GM18498 (cell line): Measurements from ENCODE around the gene COMMD1.
"Not testable (repeated sequence)": the region's sequence is repeated elsewhere in the genome, so short reads cannot be mapped to it uniquely, and the experiment has no call there.

ENCODE experiments used
- ATAC-seq: cut with Tn5 transposase; IDR thresholded peaks from one replicate; pipeline ENCODE4 v1.9.1; 2021; ENCODE audit warnings: mild to moderate bottlenecking, moderate library complexity; ENCODE audit not compliant: unreplicated experiment

Gene COMMD1

DNA sequence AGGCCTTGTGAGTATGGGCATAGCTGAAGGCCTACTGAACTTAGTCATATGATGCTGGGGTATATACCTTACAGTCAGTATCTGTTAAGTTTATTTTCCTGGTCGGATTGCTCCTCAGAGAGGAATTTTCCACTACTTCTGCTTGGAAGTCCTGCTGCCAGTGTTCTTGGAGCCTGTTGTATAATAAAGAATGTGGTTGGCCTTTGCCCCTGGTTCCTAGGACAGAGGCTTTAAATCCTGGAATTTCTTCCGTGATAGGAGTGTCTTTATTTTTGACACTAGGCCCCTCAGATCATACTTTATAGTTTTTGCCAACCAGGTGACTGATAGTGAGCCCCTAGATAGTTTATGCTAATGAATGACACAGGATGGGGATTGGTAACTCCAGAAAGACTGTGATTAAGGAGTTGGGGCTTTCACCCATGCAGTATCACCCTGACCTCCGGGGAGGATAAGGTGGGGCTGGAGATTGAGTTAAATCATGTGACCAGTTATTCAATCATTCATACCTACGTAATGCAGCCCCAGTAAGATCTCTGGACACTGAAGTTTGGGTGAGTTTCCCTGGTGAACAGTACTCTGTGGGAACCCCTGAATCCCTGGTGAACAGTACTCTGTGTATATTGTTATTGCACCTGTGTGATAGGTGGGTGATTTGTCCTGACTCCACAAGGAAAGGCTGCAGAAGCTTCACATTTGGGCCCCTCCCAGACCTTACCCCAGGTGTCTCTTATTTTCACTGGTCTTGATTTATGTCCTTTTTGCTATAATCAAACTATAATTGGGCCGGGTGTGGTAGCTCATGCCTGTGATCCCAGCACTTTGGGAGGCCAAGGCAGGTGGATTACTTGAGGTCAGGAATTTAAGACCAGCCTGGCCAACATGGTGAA is 56.9 kb downstream of the COMMD1 start:
- ATAC-seq = no peak

DNA sequence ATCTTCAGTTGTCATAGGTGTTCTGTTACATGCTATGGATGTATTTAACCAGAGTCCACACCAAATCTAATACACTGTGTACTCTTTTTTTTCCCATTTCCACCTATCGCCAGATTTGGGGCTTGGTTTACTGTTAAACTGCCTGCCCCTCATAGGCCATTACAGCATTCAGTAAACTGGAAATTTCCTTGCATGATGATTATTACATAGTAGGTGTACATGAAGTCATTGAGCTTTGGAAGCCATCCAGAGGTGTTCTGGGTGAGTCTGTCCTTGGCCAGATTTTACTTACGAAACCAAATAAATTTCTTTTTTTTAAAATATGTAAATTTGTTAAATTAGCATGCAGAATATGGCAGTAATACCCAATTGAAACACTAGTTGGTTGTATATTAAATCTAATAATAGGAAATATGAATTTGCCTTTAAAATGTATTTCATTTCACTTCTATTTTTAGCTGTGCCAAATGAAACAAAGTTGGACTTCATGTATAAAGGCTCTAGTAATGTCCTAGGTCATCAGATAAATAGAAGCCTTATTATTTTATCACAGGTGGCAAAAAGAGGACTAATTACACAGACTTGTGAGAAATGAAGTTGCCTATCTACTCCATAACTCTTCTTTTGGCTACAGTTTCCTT is 60.7 kb downstream of the COMMD1 start:
- ATAC-seq = no peak

DNA sequence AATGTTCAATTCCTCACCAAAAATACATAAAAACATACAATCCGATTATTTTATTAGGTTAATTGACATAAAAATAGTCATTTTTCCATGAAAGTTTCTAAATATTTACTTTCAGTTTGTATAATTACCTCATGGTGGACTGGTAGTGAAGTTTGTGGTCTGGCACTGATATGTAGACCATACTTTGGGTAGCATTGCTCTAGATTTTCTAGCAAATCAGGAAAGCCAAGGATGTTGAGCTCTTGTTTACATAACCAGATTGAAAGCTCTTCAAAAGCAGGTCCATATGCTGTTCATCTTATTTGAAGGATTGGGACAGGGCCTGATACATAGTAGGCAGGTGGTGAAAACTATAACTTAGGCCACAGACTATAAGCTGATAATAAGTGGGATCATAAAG is 61.8 kb downstream of the COMMD1 start:
- no peak for ATAC-seq

DNA sequence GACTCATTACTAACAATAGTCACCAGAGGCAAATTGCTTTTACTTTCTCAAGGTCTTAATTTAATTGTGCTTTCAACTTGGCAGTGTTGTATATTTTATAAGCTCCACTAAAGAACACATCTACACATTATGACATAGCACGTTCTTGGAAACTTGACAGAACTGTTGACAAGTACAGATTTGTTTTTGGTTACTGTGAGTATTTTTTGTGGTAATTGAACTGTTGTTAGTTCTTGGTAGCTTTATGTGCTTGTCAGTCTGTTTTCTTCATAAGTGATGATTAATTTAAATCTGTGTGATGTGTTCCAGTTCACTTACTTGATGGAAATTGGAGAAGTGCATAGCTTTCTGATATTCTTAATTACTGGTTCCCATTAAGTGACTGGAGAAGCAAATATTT is 63.9 kb downstream of the COMMD1 start:
- ATAC-seq = no peak

DNA sequence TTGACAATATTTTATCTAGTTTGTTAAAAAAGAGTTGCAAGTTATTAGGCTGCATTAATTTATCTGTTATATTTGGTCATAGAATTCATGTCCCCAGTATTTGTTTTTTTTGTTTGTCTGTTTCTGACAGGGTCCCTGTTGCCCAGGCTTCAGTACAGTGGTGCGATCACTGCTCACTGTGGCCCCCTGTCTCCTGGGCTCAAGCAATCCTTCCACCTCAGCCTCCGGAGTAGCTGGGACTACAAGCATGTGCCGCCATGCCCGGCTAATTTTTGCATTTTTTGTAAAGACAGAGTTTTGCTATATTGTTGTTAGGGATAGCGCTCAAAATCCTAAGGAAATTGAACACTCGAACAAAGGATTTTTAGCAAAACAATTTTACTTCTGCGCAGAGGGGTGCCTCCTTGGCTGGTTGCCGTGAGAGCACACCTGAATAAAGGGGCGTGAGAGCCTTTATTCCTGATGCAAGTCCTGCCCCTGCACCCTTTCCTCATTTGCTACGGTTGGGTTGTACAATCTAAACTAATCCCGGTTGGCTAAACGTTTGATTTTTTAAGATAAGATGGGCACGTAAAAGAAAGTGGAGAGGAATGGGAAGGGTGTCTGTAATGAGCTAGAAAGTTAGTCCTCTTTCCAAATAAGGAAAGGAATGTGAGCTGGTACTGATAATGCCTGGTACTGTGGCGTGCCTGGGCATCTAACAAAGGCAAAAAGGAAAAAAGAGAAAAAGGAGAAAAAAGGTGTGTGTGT is 65.5 kb downstream of the COMMD1 start:
- no peak for ATAC-seq

DNA sequence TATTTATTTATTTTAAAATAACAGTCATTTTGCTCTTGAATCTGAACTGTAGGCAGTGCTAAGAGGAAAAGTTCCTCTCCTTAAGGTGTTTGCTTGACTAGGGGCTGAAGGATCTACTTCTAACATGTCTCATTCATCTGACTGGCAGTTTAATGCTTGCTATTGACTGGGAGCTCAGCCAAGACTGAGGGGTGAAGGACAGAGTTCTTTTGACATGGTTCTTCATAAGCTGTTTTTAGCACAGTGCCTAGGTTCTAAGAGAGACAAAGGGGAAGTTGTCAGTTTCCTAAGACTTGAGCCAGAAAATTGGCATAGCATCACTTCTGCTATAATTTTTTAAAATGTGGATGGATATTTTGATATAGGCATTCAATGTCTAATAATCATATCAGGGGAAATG is 73.0 kb downstream of the COMMD1 start:
- ATAC-seq = peak; percentile 86

DNA sequence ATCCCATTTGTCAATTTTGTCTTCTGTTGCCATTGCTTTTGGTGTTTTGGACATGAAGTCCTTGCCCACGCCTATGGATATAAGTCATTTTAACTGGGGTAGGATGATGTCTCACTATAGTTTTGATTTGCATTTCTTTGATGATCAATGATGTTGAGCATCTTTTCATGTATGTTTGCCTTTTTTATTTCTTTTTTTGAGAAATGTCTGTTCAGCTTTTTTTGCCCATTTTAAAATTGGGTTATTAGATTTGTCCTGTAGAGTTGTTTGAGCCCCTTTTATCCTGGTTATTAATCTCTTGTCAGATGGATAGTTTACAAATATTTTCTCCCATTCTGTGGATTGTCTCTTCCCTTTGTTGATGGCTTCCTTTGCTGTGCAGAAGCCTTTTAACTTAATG is 75.3 kb downstream of the COMMD1 start:
- no peak for ATAC-seq

DNA sequence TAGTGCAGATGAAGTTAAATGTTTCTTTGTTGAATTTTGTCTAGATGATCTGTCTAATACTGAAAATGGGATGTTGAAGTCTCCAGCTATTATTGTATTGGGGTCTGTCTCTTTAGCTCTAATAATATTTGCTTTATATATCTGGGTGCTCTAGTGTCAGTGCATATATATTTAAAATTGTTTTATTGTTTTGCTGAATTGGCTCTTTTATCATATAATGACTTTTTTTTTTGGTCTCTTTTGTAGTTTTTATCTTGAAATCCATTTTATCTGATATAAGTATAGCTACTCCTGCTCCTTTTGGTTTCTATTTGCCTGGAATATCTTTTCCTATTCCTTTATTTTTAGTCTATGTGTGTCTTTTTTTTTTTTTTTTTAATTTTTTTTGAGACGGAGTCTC is 79.2 kb downstream of the COMMD1 start:
- no peak for ATAC-seq

DNA sequence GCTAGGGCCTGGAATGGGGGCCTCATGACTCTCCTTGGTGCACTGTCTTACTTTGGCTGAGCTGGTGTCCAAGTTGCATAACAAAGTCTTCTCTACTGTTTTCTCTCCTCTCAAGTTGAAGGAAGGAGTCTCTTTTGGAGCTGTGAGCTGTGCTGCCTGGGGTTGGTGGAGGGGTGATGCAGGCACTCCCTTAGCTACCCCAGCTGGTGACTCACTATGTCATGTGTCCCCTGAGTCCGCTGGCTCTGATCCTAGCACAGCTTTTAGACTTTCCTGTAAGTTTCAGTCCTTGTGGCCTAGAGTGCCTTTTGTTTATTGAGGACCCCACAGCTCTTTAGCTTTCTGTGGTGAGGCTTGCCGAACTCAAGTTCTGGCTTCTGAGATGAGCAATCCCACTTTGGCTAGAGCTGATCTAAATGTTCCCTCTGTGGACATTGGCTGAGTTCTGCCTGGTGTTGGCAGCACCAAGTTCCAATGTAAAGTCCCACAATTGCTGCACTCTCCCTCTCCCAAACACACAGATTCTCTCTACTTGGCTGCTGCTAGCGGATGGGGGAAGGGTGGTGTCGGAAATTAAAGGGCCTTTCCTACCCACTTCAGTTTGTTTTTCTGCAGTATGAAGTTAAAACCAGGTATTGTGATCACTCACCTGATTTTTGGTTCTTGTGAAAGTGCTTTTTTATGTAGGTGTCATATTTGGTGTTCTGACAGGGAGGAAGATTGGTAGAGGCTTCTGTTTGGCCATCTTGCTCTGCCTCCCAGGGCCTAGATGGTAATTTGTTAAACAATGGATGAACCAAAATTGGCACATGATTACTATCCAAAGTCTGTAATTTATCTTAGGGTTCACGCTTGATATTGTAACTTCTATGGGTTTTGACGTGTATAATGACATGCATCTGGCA is 83.2 kb downstream of the COMMD1 start:
- ATAC-seq = no peak

DNA sequence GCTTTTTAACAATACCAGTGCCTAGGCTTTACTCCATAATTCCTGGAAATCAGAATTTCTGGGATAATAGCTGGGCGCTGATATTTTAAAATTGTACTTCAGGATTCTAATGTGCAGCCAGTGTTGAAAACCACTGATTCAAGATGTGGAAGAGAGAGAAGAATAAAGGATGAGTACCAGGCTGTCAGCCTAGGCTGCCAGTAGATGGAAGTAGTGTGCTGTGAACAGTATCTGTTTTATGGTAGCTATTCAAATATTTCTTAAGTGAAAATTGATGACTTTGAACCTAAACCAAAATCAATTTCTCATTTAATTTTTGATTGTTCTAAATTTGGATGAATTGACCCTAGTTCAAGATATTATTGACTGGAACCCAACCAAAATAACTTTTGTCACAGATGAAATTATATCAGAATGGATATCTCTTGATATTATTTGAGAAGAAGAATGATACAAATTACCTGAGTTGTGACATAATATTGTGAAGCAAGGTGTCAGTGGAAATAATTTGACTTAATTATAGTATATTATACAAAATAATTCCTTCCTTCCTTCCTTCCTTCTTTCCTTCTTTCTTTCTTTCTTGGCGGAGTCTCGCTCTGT is 88.0 kb downstream of the COMMD1 start:
- ATAC-seq = peak; percentile 48

DNA sequence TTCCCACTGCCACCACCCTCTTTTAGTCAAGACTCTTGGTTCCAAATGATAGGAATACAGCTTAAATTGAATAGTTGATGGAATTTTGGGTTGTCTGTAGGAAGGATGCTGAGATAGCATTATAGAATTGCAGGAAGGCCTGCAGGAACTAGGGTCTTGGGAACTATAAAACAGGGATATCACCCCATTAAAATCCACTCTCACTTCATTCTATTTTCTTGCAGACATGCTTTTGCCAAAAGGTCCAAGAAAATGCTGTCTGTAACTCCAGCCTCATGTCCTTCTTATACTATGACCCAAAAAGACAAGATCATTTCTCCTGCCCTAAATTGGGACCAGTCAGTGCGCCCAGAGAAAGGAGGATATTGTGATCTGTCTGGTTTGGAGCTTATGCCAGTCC is 89.1 kb downstream of the COMMD1 start:
- ATAC-seq = no peak

DNA sequence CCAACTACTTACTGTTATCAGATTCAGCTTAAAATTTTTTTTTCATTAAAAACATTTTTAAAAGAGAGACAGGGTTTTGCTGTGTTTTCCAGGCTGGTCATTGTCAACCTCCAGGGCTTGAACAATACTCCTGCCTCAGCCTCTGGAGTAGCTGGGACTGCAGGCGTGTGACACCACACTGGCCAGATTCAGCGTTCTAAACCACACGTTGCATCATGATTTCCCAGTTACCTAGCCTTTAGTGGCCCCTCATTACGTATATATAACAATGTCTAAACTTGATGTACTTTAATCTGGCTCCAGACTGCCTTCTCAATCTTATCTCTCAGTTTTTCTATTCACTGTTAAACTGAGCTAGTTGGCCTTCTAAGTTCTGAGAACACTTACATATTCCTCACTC is 89.6 kb downstream of the COMMD1 start:
- peak; percentile 12 for ATAC-seq

DNA sequence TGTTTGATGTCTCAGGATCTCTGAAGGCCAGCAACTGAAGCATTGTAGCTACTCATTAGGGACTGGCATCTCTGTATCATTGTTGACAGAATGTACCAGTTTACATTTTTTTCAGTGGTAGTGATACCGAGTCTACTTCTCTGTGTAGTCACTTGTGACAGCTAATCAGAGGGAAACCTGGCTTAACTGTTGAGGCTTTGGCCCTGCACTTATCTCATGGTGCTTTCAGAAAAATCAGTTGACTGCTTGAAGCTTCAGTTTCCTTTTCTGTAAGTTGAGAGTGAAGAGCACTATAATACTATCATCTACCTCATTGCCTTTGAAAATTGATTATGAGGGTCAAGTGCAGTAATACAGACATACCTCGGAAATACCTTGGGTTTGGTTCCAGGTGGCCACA is 90.0 kb downstream of the COMMD1 start:
- peak; percentile 81 for ATAC-seq

DNA sequence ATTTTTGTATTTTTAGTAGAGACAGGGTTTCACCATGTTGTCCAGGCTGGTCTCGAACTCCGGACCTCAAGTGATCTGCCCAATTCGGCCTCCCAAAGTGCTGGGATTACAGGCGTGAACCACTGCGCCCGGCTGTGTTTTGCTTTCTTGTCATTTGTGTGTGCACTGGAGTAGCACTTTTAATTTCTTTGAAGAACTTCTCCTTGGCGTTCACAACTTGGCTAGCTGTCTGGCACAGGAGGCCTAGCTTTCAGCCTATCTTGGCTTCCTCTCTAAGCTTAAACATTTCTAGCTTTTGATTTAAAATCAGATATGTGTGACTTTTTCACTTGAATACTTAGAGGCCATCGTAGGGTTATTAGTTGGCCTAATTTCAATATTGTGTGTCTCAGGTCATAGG is 93.0 kb downstream of the COMMD1 start:
- no peak for ATAC-seq

DNA sequence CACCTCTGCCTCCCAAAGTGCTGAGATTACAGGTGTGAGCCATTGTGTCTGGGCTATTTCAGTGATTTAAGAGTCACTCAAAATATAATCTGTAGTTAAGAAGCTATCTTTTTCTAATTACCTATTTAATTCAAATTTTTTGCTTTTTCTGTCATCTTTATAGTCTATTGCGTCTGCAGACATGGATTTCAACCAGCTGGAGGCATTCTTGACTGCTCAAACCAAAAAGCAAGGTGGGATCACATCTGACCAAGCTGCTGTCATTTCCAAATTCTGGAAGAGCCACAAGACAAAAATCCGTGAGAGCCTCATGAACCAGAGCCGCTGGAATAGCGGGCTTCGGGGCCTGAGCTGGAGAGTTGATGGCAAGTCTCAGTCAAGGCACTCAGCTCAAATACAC is 95.1 kb downstream of the COMMD1 start:
- ATAC-seq = no peak

DNA sequence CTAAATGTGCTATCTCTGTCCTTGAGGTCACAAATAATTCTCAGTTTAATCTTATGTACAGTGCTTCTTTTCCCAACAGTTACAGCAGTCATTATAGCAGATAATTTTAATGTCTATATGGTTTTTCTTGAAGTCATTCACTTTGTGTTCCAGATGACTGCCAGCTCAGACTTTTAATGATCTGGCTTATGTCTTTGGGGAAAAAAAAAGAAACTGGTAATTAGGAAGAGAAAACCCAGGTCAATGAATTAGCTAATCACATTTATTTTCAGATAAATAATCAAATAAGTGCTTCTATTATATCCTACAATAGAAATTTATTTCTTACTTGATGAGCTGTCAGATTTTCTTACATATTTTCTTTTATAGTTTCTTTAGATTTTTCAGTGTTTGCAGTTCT is 96.0 kb downstream of the COMMD1 start:
- ATAC-seq = no peak

DNA sequence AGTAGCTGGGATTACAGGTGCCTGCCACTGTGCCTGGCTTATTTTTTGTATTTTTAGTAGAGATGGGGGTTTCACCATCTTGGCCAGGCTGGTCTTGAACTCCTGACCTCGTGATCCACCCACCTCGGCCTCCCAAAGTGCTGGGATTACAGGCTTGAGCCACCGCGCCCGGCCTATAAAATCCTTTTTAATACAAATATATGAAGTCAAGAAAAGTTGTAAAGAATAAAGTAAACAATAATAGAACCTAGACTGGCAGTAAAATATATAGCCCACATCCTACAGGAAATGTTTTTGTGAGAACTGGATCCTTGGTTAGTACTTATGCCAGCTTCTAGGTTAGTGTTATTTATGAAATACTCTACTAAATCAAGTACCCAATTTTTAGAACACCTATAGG is 99.0 kb downstream of the COMMD1 start:
- not testable (repeated sequence) for ATAC-seq

DNA sequence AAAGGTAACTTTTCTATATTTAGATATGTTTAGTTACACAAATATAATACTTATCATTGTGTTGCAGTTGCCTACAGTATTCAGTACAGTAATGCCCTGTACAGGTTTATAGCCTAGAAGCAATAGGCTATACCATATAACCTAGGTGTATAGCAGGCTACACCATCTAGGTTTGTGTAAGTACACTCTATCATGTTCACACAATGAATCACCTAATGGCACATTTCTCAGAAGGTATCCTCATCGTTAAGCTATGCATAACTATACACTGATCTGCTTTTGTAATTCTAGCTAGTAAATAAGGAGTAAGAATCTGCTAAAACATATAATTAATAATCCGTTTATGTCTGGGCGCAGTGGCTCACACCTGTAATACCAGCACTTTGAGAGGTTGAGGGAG is 102.1 kb downstream of the COMMD1 start:
- no peak for ATAC-seq

DNA sequence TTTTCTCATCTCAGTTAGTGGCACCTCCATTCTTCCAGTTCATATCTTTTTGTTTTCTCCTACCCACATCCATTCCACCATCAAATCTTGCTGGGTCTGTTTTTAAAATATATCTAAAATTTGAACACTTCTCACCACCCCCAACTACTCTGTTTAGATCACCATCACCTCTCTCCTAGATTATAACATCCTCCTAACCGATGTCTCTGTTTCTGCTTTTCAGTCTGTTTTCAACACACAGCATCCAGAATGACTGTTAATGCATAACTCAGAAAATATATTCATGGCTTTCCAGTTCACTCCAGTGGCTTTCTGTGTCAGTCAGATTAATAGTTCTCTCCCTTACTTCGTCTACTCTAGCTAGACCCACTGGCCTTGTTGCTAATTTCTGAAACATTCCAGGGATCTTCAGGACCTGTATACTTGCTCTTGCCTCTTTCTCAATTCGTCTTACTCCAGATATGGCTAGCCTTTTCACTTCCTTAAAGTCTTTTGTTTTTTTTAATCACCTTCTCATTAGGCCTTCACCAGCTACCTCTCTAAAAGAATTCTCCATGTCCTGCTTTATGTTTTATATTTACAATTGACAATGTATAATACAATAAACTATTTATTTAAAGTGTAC is 105.3 kb downstream of the COMMD1 start:
- no peak for ATAC-seq

DNA sequence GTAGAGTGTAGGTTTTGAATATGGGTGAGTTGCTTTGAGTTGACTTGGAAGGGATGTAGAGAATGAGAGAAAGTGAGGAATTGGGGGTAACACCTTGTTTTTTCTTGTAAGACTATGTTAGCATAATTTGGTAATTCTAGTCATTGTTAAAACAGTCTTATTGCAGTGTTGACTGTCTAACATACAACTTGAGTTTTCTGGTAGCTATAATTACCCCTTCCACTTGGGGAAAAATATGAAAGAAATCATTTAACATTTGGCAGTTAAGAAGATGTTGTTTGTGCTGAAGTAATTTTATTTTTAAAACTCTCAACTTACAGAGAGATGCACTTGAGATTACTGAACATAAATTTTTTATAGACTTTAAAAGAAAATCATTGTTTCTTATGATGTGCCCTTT is 108.2 kb downstream of the COMMD1 start:
- ATAC-seq = no peak
